PFSK-1 (cell line): ENCODE data around the gene MCCD1.

ENCODE experiments used
- FOXP2 ChIP-seq: optimal IDR thresholded peaks from 2 replicates; pipeline ENCODE3; 2011; ENCODE audit warnings: borderline replicate concordance, control low read depth, inconsistent platforms; ENCODE audit not compliant: insufficient read depth; ENCODE audit errors: extremely low read length, extremely low read depth
- POLR2AphosphoS5 ChIP-seq: IDR thresholded peaks from 2 replicates; pipeline ENCODE4 v1.6.1; 2012; ENCODE audit warnings: low read depth, mild to moderate bottlenecking, control low read depth, low read length, moderate library complexity
- SIN3A ChIP-seq: IDR thresholded peaks from 2 replicates; pipeline ENCODE4 v1.6.1; 2012; ENCODE audit warnings: mild to moderate bottlenecking, low read length, moderate library complexity, borderline replicate concordance; ENCODE audit not compliant: insufficient read depth
- TAF1 ChIP-seq: IDR thresholded peaks from 2 replicates; pipeline ENCODE4 v1.6.1; 2012; ENCODE audit warnings: low read length, control low read depth, borderline replicate concordance; ENCODE audit not compliant: insufficient read depth
- TF ChIP-seq, protein P1 (sequence below), 2 experiments: IDR thresholded peaks; 2 replicates each; pipeline versions ENCODE4 v1.6.1 to v1.8.0; 2011 to 2012; ENCODE audit warnings: low read depth in 2 of 2, low read length in 2 of 2, control low read depth in 1 of 2, inconsistent platforms in 1 of 2, mild to moderate bottlenecking in 1 of 2, moderate library complexity in 1 of 2; ENCODE audit not compliant: insufficient read depth in 1 of 2

Gene MCCD1

DNA sequence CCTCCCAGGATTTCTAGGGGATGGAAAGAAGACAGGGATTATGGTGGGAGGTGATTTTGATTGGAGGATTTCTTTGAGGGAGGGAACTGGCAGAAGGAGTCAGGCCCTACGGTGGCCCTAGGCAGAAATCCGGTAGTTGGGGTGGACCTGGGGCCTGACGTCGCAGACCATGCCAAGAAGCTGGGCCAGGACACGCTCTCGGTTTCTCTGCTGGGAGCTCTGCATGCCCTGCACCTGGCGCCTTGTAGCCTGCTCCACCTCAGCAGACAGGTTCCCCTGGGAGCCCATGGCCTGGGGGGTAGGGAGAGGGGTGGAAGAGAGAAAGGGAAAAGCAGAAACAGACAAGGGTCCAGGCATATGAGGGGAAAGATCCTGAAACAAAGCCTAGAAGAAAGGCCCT, 16.5 kb downstream of the MCCD1 start:
- TF ChIP-seq, protein P1, sequence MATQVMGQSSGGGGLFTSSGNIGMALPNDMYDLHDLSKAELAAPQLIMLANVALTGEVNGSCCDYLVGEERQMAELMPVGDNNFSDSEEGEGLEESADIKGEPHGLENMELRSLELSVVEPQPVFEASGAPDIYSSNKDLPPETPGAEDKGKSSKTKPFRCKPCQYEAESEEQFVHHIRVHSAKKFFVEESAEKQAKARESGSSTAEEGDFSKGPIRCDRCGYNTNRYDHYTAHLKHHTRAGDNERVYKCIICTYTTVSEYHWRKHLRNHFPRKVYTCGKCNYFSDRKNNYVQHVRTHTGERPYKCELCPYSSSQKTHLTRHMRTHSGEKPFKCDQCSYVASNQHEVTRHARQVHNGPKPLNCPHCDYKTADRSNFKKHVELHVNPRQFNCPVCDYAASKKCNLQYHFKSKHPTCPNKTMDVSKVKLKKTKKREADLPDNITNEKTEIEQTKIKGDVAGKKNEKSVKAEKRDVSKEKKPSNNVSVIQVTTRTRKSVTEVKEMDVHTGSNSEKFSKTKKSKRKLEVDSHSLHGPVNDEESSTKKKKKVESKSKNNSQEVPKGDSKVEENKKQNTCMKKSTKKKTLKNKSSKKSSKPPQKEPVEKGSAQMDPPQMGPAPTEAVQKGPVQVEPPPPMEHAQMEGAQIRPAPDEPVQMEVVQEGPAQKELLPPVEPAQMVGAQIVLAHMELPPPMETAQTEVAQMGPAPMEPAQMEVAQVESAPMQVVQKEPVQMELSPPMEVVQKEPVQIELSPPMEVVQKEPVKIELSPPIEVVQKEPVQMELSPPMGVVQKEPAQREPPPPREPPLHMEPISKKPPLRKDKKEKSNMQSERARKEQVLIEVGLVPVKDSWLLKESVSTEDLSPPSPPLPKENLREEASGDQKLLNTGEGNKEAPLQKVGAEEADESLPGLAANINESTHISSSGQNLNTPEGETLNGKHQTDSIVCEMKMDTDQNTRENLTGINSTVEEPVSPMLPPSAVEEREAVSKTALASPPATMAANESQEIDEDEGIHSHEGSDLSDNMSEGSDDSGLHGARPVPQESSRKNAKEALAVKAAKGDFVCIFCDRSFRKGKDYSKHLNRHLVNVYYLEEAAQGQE (IDR thresholded peaks at IDR 0.05; ENCODE audit: insufficient read depth in 1 of 2, low read depth in 2 of 2, low read length in 2 of 2) = no peak
- TF ChIP-seq POLR2AphosphoS5 = no peak
- no peak for TF ChIP-seq SIN3A
- no peak for TF ChIP-seq TAF1
- no peak for TF ChIP-seq FOXP2

DNA sequence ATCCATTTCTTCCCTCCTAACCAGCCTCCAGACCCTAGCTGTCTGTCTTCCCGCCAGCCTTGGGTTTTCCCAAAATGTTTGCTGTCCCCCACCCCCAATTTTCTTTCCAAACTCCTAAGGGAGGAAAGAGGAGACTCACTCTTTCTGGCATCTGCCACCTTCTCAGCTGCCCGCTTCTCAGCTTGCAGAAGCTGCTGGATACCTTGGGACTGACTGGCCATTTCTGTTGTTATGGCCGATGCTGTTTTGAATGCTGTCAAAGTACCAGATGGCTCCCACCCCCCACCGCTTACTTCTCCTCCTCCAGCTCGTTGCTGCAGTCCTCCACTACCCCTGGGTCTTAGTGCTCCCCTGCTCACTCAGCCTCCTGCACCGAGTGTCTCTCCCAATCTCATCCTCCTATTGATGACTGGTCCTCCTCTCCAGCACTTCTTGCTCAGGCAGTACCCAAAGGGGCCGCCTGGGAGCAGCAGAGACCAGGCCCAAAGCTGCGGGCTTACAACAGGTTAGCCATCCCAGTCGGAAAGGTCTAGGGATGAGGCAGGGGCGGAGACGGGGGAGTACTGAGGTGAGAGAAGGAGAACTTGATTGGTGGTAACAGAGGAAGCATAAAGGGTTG, 17.7 kb downstream of the MCCD1 start, which contains the start of gene ATP6V1G2:
ATP6V1G2 (minus strand) TSS at position 270 of the 619 bp plus-strand sequence; CDS start at position 221, 49 bp downstream.
- TF ChIP-seq TAF1 = no peak
- TF ChIP-seq, protein P1 (IDR thresholded peaks at IDR 0.05; ENCODE audit: insufficient read depth in 1 of 2, low read depth in 2 of 2, low read length in 2 of 2) = 0 out of 4 replicates have a peak, but pooled peaks of 1 of the 2 experiments have one; percentile 7

DNA sequence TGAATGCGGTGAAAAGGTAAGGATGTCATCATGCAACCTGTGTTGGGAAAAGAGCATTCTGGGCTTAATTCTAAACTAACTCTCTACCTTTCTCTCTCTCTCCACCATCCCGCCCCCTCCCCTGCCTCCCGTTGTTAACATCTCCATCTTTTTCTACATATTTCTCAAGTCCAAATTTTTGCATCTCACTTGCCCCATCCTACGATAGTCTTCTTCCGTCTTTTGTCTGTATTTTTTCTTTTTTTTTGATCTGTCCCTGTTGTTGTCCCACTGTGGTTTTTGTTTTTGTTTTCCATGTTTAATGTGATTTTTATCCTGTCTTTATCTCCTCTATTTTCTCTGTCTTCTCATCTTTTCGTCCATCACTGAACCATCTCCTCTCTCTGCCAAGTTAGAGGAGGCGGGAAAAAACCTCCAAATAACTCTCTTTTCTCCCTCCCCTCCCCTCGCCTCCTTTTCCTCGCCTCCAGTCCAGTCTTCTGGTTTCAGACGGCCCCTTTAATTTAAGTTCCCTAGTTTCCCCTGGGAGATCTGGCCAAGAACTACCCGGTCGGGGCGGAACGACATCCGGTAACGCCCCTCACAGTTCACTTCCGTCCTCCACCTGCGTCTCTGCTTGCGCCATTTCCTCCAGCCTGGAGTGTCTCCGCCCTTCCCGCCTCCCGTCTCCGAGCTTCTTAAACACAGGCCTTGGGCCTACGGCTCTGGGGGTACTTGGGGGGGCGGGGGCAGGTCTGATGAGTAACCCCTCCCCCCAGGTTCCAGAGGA, 18.4 kb downstream of the MCCD1 start, which contains the start of gene NFKBIL1:
NFKBIL1 (plus strand) TSS at position 651 of the 769 bp plus-strand sequence; CDS start at position 738, 87 bp downstream.
- TF ChIP-seq FOXP2 = no peak
- TF ChIP-seq TAF1 = peak; percentile 76; the same call in 1 of the 2 replicates
- TF ChIP-seq, protein P1 (IDR thresholded peaks at IDR 0.05; ENCODE audit: insufficient read depth in 1 of 2, low read depth in 2 of 2, low read length in 2 of 2) = 0 out of 4 replicates have a peak, but pooled peaks of 1 of the 2 experiments have one; percentile 27
- TF ChIP-seq SIN3A = 0 out of 2 replicates have a peak, but pooled peaks have one; percentile 30
- peak; percentile 96 for TF ChIP-seq POLR2AphosphoS5

DNA sequence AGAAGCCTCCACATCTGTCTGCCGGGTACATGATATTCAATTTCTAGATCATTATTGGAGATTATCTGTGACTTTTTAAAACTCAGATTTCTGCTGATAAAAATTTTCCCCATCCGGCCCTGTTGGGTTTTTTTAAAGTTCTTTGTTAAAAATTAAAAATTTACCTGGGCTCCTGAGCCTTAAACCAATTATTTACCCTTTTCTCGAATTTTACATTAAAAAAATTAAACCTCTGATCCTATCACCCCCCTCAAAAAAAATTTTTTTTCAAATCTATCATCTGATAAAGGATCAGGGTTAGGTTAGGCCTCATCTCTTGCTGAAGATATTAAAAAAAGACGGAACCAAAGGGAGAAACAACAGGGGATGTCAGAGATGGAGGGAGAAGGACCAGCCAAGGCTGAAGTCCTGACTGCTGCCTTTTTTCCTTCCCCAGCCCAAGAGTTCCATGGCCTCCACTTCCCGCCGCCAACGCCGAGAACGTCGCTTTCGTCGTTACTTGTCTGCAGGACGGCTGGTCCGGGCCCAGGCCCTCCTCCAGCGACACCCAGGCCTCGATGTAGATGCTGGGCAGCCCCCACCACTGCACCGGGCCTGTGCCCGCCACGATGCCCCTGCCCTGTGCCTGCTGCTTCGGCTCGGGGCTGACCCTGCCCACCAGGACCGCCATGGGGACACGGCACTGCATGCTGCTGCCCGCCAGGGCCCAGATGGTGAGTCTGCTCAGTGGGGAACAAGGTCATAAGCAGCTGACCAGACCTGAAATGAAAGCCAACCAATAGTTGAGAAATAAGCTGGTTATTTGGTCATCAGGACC, 19.2 kb downstream of the MCCD1 start:
- TF ChIP-seq POLR2AphosphoS5 (no peak), TAF1 (no peak), SIN3A (no peak), FOXP2 (no peak)
- TF ChIP-seq, protein P1 (IDR thresholded peaks at IDR 0.05; ENCODE audit: insufficient read depth in 1 of 2, low read depth in 2 of 2, low read length in 2 of 2) = no peak
